Measurements from ENCODE around the gene ALPI. TPM values are rescaled to one million over a fixed set of nuclear protein-coding genes. Genes with fewer than 3 reads are reported as not detected.
"Not testable (repeated sequence)": the region's sequence is repeated elsewhere in the genome, so short reads cannot be mapped to it uniquely, and the experiment has no call there.

The ALPI gene
- total RNA-seq (2014; rRNA removed; shearing (Covaris generic)) (not detected in 2 replicates), total RNA-seq (2022) (not detected in 2 replicates), Bru-seq, nascent RNA (not detected), BruChase-seq, experiment 1, labeled RNA remaining after a 6-hour chase (not detected), BruChase-seq, experiment 2, labeled RNA remaining after a 2-hour chase (not detected)
- long read RNA-seq: 0 reads

DNA sequence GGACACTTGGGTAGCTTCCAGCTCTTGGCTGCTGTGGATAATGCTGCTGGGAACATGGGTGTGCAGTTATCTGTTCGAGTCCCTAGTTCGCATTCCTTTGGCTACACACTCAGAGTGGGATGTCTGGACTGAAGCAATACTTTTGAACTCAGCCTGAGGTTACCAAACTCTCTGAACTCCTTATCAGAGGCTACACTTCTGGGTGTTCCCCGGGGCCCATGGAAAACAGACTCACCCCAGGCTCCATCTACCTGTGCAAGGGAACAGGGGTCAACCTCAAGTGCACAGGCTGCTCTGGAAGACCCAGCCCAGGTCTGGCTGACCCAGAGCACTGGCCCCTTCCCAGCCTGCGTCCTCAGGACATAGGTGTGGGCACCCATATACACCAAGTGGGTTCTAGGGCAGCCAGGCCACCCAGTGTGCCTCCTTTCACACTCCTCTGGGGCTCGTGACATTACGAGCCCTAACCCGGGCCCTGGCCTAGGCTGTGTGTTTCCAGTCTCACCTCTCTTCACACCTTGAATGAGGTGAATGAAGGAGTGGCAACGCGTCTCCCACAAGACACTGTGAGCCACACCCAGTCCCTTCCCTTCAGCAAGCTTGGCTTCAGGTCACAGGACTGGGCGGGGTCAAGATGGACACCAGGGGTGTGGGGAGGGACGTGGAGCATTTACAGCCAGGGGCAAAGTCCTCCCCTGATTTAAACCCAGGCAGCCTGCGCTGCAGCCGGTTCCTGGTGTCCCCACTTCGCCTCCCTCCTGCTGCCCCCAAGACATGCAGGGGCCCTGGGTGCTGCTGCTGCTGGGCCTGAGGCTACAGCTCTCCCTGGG, at the start of gene ALPI:
Gene ALPI (plus strand): TSS at position 728 of the 830 bp plus-strand sequence. CDS start 47 bp downstream, at position 775.
- no peaks in the 10 kb centered on the region for H4K20me1 ChIP-seq (ENCODE audit: insufficient read depth, low read length)
- intact Hi-C loops (cut with micrococcal nuclease; ENCODE audit: unreplicated experiment): no loop called here
- H3K36me3 ChIP-seq (ENCODE audit: insufficient read depth, low read length): no peaks in the 10 kb centered on the region
- POLR2A ChIA-PET: no interaction called here
- H3K9me3 ChIP-seq (ENCODE audit: low read length): no peaks in the 10 kb centered on the region
- no peak within 1 kb of the TSS for H3K27ac ChIP-seq (ENCODE audit: low read depth, low read length, poor library complexity, severe bottlenecking)
- TF ChIP-seq EZH2phosphoT487 (IDR thresholded peaks at IDR 0.05; ENCODE audit: borderline replicate concordance, low read depth, low read length): no peak
- TF ChIP-seq, protein P1, sequence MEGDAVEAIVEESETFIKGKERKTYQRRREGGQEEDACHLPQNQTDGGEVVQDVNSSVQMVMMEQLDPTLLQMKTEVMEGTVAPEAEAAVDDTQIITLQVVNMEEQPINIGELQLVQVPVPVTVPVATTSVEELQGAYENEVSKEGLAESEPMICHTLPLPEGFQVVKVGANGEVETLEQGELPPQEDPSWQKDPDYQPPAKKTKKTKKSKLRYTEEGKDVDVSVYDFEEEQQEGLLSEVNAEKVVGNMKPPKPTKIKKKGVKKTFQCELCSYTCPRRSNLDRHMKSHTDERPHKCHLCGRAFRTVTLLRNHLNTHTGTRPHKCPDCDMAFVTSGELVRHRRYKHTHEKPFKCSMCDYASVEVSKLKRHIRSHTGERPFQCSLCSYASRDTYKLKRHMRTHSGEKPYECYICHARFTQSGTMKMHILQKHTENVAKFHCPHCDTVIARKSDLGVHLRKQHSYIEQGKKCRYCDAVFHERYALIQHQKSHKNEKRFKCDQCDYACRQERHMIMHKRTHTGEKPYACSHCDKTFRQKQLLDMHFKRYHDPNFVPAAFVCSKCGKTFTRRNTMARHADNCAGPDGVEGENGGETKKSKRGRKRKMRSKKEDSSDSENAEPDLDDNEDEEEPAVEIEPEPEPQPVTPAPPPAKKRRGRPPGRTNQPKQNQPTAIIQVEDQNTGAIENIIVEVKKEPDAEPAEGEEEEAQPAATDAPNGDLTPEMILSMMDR (conservative IDR thresholded peaks at IDR 0.05; ENCODE audit: low read length): no peak
- DNase-seq (ENCODE audit: low spot score): no peak
- no peaks in the 10 kb centered on the region for H3K4me1 ChIP-seq (ENCODE audit: insufficient read depth, low read length, poor library complexity, severe bottlenecking)
- H3K4me3 ChIP-seq (ENCODE audit: low read depth, low read length, poor library complexity, severe bottlenecking): no peak within 1 kb of the TSS
- CTCF ChIA-PET (ENCODE audit: unreplicated experiment): no interaction called here
- no peak within 1 kb of the TSS for H2AFZ ChIP-seq (ENCODE audit: low read length)
- no peaks in the 10 kb centered on the region for H3K9me2 ChIP-seq (ENCODE audit: insufficient read depth, low read length)
- BruUV-seq (replicated peaks): no TSS peak
- no peaks in the 10 kb centered on the region for H3K79me2 ChIP-seq (ENCODE audit: insufficient read depth, low read depth, low read length)
- no peak within 1 kb of the TSS for H3K4me2 ChIP-seq (ENCODE audit: low read length)

DNA sequence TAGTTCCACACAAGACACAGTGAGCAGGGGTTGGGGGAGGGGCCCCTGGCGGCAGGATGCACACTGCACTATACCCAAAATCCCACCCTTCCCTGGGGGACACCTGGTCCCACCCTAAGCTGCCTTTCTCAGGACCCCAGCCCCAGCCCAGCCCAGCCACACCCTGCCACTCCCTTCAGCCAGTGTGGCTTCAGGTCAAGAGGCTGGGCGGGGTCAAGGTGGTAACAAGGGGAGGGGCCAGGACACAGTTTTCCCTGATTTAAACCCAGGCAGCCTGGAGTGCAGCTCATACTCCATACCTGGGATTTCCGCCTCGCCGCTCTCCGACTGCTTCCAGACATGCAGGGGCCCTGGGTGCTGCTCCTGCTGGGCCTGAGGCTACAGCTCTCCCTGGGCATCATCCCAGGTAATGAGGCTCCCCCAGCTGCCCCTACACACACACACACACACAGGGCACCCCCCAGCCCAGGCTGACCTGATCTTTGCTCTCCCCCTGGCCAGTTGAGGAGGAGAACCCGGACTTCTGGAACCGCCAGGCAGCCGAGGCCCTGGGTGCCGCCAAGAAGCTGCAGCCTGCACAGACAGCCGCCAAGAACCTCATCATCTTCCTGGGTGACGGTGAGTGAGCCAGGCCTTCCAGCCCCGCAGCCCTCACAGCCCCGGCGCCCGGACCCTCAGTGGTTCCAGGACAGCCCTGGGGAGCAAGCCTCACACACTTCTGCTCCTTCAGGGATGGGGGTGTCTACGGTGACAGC, 49.2 kb upstream of the ALPI start, which contains the start of gene ALPG:
Gene ALPG (plus strand): TSS at position 289 of the 755 bp plus-strand sequence. CDS start 51 bp downstream, at position 340.
- H3K79me2 ChIP-seq (ENCODE audit: insufficient read depth, low read depth, low read length): no peaks in the 10 kb centered on the region
- DNase-seq (ENCODE audit: low spot score): no peak
- H3K9me3 ChIP-seq (ENCODE audit: low read length): no peaks in the 10 kb centered on the region
- H3K9me2 ChIP-seq (ENCODE audit: insufficient read depth, low read length): no peaks in the 10 kb centered on the region
- H3K27ac ChIP-seq (ENCODE audit: low read depth, low read length, poor library complexity, severe bottlenecking): no peak within 1 kb of the TSS
- H3K4me1 ChIP-seq (ENCODE audit: insufficient read depth, low read length, poor library complexity, severe bottlenecking): no peaks in the 10 kb centered on the region
- H3K4me3 ChIP-seq (ENCODE audit: low read depth, low read length, poor library complexity, severe bottlenecking): no peak within 1 kb of the TSS
- intact Hi-C loops (cut with micrococcal nuclease; ENCODE audit: unreplicated experiment): no loop called here
- BruUV-seq (replicated peaks): no TSS peak
- ChIA-PET POLR2A (no interaction called here), CTCF (ENCODE audit: unreplicated experiment) (no interaction called here)
- no peak within 1 kb of the TSS for H3K4me2 ChIP-seq (ENCODE audit: low read length)
- no peaks in the 10 kb centered on the region for H3K36me3 ChIP-seq (ENCODE audit: insufficient read depth, low read length)
- no peak within 1 kb of the TSS for H2AFZ ChIP-seq (ENCODE audit: low read length)
- H4K20me1 ChIP-seq (ENCODE audit: insufficient read depth, low read length): no peaks in the 10 kb centered on the region
- TF ChIP-seq, protein P1 (conservative IDR thresholded peaks at IDR 0.05; ENCODE audit: low read length): no peak
- no peak for TF ChIP-seq EZH2phosphoT487 (IDR thresholded peaks at IDR 0.05; ENCODE audit: borderline replicate concordance, low read depth, low read length)

DNA sequence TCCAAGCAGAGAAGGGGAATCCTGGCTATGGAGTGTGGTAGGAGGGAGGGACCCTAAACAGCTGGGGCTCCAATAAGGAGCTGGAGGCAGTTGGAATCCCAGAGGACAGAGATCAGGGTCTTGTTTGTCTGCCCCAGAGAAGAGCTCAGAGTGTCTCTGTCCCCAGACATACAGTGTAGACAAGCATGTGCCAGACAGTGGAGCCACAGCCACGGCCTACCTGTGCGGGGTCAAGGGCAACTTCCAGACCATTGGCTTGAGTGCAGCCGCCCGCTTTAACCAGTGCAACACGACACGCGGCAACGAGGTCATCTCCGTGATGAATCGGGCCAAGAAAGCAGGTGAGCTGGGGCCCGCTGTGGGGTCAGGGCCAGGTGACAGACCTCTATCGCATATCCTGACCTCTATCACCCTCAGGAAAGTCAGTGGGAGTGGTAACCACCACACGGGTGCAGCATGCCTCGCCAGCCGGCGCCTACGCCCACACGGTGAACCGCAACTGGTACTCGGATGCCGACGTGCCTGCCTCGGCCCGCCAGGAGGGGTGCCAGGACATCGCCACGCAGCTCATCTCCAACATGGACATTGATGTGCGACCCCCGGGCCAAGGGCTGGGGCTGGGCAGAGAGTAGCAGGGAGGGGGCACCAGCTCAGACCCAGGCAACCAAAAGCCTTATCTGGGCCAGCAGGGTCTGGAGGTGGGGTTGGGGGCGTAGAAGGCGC, 48.4 kb upstream of the ALPI start:
- CTCF ChIA-PET (ENCODE audit: unreplicated experiment); H3K9me2 ChIP-seq (ENCODE audit: insufficient read depth, low read length); POLR2A ChIA-PET; H3K27ac ChIP-seq (ENCODE audit: low read depth, low read length, poor library complexity, severe bottlenecking); DNase-seq (ENCODE audit: low spot score); H3K36me3 ChIP-seq (ENCODE audit: insufficient read depth, low read length); H4K20me1 ChIP-seq (ENCODE audit: insufficient read depth, low read length); H3K79me2 ChIP-seq (ENCODE audit: insufficient read depth, low read depth, low read length); intact Hi-C loops (cut with micrococcal nuclease; ENCODE audit: unreplicated experiment); H2AFZ ChIP-seq (ENCODE audit: low read length); H3K9me3 ChIP-seq (ENCODE audit: low read length); H3K4me3 ChIP-seq (ENCODE audit: low read depth, low read length, poor library complexity, severe bottlenecking); H3K4me2 ChIP-seq (ENCODE audit: low read length); BruUV-seq (replicated peaks); H3K4me1 ChIP-seq (ENCODE audit: insufficient read depth, low read length, poor library complexity, severe bottlenecking): not testable (repeated sequence)

DNA sequence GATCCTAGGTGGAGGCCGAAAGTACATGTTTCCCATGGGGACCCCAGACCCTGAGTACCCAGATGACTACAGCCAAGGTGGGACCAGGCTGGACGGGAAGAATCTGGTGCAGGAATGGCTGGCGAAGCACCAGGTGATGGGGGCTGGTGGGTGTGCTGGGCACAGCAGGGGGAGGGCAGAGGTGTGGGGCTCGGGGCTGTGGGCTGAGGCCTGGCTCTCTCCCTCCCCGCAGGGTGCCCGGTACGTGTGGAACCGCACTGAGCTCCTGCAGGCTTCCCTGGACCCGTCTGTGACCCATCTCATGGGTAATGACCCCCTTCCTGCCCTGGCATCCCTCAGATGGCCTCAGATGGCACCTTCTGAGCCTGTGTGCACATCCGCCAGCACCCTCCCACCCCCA, 47.7 kb upstream of the ALPI start:
- H3K27ac ChIP-seq (ENCODE audit: low read depth, low read length, poor library complexity, severe bottlenecking); DNase-seq (ENCODE audit: low spot score); H3K4me3 ChIP-seq (ENCODE audit: low read depth, low read length, poor library complexity, severe bottlenecking); H3K4me1 ChIP-seq (ENCODE audit: insufficient read depth, low read length, poor library complexity, severe bottlenecking); H3K9me3 ChIP-seq (ENCODE audit: low read length); BruUV-seq (replicated peaks); H4K20me1 ChIP-seq (ENCODE audit: insufficient read depth, low read length); H3K9me2 ChIP-seq (ENCODE audit: insufficient read depth, low read length); CTCF ChIA-PET (ENCODE audit: unreplicated experiment); H2AFZ ChIP-seq (ENCODE audit: low read length); H3K36me3 ChIP-seq (ENCODE audit: insufficient read depth, low read length); POLR2A ChIA-PET; H3K4me2 ChIP-seq (ENCODE audit: low read length); intact Hi-C loops (cut with micrococcal nuclease; ENCODE audit: unreplicated experiment); H3K79me2 ChIP-seq (ENCODE audit: insufficient read depth, low read depth, low read length): not testable (repeated sequence)

Measured in OCI-LY7 (cell line).